Hematopoietic multipotent progenitor cell treated with erythropoietin and hydrocortisone succinate and interleukin-3 and kit ligand, for 15 days (in vitro differentiated cells): ENCODE results near the gene FABP7.

ENCODE experiments used
- DNase-seq: peaks from one replicate; pipeline ENCODE4 v3.0.0-alpha.2; 2015; ENCODE audit warnings: low spot score

The FABP7 gene

GRCh38 chr6:122760330-122760729 is 19.2 kb upstream of the FABP7 start:
- no peak for DNase-seq

- DNase-seq = no peak
Measured at GRCh38 chr6:122766256-122766655, 13.3 kb upstream of the FABP7 start.

- no peak for DNase-seq
Measured at GRCh38 chr6:122770835-122771601, 8.5 kb upstream of the FABP7 start.

GRCh38 chr6:122772724-122773415 is 6.6 kb upstream of the FABP7 start:
- DNase-seq = no peak

- no peak for DNase-seq
Measured at GRCh38 chr6:122775975-122776374, 3.5 kb upstream of the FABP7 start.

- DNase-seq = no peak
Measured at GRCh38 chr6:122778302-122778701, 1.2 kb upstream of the FABP7 start.

- DNase-seq = no peak
Measured at GRCh38 chr6:122778985-122779661, 393 bp upstream of the FABP7 start.

GRCh38 chr6:122780114-122780513 is 598 bp downstream of the FABP7 start:
- DNase-seq = no peak

- no peak for DNase-seq
Measured at GRCh38 chr6:122781716-122782115, 2.2 kb downstream of the FABP7 start.

- no peak for DNase-seq
Measured at GRCh38 chr6:122783401-122783800, 3.9 kb downstream of the FABP7 start.

- no peak for DNase-seq
Measured at GRCh38 chr6:122785891-122786290, 6.4 kb downstream of the FABP7 start.

- DNase-seq = no peak
Measured at GRCh38 chr6:122787721-122788120, 8.2 kb downstream of the FABP7 start.

GRCh38 chr6:122788208-122788607 is 8.7 kb downstream of the FABP7 start:
- no peak for DNase-seq

GRCh38 chr6:122788663-122789181 is 9.2 kb downstream of the FABP7 start:
- DNase-seq = no peak

- DNase-seq = no peak
Measured at GRCh38 chr6:122789182-122790027, 9.9 kb downstream of the FABP7 start, which contains the start of gene SMPDL3A. TSS of gene SMPDL3A (plus strand) at chr6:122789258. CDS start at chr6:122789347, 89 bp downstream.

GRCh38 chr6:122790028-122790422 is 10.5 kb downstream of the FABP7 start:
- no peak for DNase-seq

GRCh38 chr6:122790423-122791309 is 11.2 kb downstream of the FABP7 start:
- no peak for DNase-seq

GRCh38 chr6:122791310-122791679 is 11.8 kb downstream of the FABP7 start:
- DNase-seq = no peak

- DNase-seq = no peak
Measured at GRCh38 chr6:122792766-122793165, 13.2 kb downstream of the FABP7 start.

- DNase-seq = no peak
Measured at GRCh38 chr6:122797537-122797936, 18.0 kb downstream of the FABP7 start.
